Uterus (tissue), 4 donors: ENCODE results near the gene TEX2. TPM values are rescaled to one million over a fixed set of nuclear protein-coding genes. Genes with fewer than 3 reads are reported as not detected.
"Not testable (repeated sequence)": the region's sequence is repeated elsewhere in the genome, so short reads cannot be mapped to it uniquely, and the experiment has no call there.

Source experiments
- DNase-seq, 2 donors: peaks; one replicate each; pipeline ENCODE4 v3.0.0-alpha.2; 2019 to 2020
- H3K27ac ChIP-seq, 2 donors: fragments of 200-600 bp; sonication (generic); 1 replicate in 1 of 2; 2 replicates in 1 of 2; pipeline ENCODE4 v1.5.1; 2016 to 2018
- H3K27me3 ChIP-seq, 2 donors: fragments of 200-600 bp; sonication (generic); one replicate each; pipeline ENCODE4 v1.5.1; 2018 to 2019; ENCODE audit warnings: control low read depth in 1 of 2
- H3K36me3 ChIP-seq, 2 donors: fragments of 200-600 bp; sonication (generic); one replicate each; pipeline ENCODE4 v1.5.1; 2019; ENCODE audit warnings: control low read depth in 1 of 2
- H3K4me1 ChIP-seq, 2 donors: fragments of 200-600 bp; sonication (generic); one replicate each; pipeline ENCODE4 v1.5.1; 2018 to 2019; ENCODE audit warnings: control low read depth in 1 of 2
- H3K4me3 ChIP-seq, 2 donors: fragments of 200-600 bp; sonication (generic); 1 replicate in 1 of 2; 2 replicates in 1 of 2; pipeline ENCODE4 v1.5.1; 2018 to 2019; ENCODE audit warnings: mild to moderate bottlenecking in 1 of 2
- H3K9me3 ChIP-seq, 2 donors: fragments of 200-600 bp; sonication (generic); one replicate each; pipeline ENCODE4 v1.5.1; 2019; ENCODE audit warnings: control low read depth in 1 of 2
- CTCF ChIP-seq, 4 experiments: fragments of 200-600 bp in 2 of 4; fragments of 450-650 bp in 2 of 4; sonication (generic) in 2 of 4; IDR thresholded peaks; one replicate each; pipeline ENCODE4 v1.5.1; 2016 to 2019; ENCODE audit warnings: antibody characterized with exemption in 4 of 4, mild to moderate bottlenecking in 2 of 4, moderate library complexity in 1 of 4
- POLR2A ChIP-seq, 2 donors: fragments of 450-650 bp; IDR thresholded peaks; one replicate each; pipeline ENCODE4 v1.6.1; 2016; ENCODE audit warnings: antibody characterized with exemption in 2 of 2, mild to moderate bottlenecking in 1 of 2, moderate library complexity in 1 of 2
- intact Hi-C: fragments of 100-400 bp; cut with DNase I; formaldehyde crosslinking; loops from one replicate; pipeline ENCODE4 v1.15.1; 2023; ENCODE audit warnings: low total_unique reads
- total RNA-seq, 4 donors: library from RNA; depleted of rRNA in 3 of 4; stranded (reverse); fragments of >200 nt in 3 of 4; gene quantifications; one replicate each; pipeline versions ENCODE4 v1.1.0 to v1.2.4, GENCODE V29; 2014 to 2023
- donor health status: DM: yes; HTN: yes; CAD: no.

TEX2 gene
- total RNA-seq, 4 donors from 2014 or later: 23.8 to 43.4 (median 35.6) TPM

DNA sequence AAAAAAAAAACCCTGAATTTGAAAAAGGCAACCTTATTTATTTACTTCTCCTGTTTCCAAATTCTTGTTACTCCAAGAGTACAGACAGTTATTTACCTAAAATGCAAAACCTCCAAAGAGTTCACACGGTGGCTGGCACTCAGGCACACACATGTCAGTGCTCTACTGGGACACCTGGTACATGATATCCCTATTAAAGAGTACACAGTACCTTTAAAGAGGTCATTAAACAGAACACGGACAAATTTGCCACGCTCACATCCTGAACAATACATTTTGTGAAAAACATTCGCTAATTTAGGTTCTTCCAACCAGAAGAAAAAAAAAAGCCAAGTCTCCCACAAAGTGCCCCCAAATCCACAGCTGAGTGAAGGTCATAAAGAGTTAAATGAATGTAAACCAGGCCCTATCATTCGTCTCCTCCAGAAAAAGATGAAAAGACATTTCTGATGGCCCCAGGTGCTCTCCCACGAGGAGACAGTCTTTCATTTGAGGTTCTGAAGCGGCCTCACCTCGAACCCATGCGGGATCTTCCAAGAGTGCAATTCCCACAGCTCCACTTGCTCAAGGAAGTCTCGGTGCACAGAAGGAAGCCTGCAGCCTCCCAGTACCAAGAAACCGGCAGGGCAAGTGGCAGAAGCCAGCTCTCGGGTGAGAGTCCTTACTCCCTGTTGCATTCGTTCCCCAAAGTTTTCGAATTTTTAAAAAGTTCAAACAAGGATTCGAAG, 134.1 kb downstream of the TEX2 start:
- H3K27me3 ChIP-seq: no peaks in the 10 kb centered on the region
- intact Hi-C loops: no loop called here
- no peak for DNase-seq

DNA sequence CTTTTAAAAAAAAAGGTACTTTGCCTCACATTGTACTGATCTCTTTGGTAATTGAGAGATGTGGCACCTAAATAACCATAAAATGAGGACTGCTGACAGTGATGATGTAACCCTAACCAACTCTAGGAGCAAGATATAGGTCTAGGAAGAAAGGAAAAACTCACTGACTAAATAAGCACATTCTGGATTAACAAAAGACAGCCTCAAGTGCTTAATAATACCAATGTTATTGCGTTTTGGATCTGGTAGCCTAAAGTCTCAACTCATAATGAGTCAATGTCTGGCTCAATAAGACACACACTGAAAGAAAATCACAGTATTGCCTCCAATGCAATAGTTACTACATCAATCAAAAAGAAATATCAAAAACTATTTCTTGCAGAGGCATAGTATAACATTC, 136.1 kb downstream of the TEX2 start:
- H3K27me3 ChIP-seq: no peaks in the 10 kb centered on the region
- TF ChIP-seq CTCF (IDR thresholded peaks at IDR 0.05) (no peak), POLR2A (IDR thresholded peaks at IDR 0.05) (no peak)
- no peak overlapping the region for H3K4me3 ChIP-seq
- H3K9me3 ChIP-seq: no peaks in the 10 kb centered on the region
- intact Hi-C loops: no loop called here
- H3K27ac ChIP-seq: peak overlapping the region; percentile 25 to 60
- H3K4me1 ChIP-seq: peaks cover 0 to 7% of the 10 kb centered on the region in 2 donors
- no peaks in the 10 kb centered on the region for H3K36me3 ChIP-seq
- no peak for DNase-seq

More for the DNA sequence above, 134.1 kb downstream of the TEX2 start:
- no peaks in the 10 kb centered on the region for H3K36me3 ChIP-seq
- peak overlapping the region; percentile 51 to 67 for H3K4me3 ChIP-seq
- no peaks in the 10 kb centered on the region for H3K9me3 ChIP-seq
- no peak for TF ChIP-seq POLR2A (IDR thresholded peaks at IDR 0.05)
- TF ChIP-seq CTCF (IDR thresholded peaks at IDR 0.05): no peak
- peaks cover 0 to 11% of the 10 kb centered on the region in 2 donors for H3K4me1 ChIP-seq
- peak overlapping the region; percentile 91 to 94 for H3K27ac ChIP-seq

DNA sequence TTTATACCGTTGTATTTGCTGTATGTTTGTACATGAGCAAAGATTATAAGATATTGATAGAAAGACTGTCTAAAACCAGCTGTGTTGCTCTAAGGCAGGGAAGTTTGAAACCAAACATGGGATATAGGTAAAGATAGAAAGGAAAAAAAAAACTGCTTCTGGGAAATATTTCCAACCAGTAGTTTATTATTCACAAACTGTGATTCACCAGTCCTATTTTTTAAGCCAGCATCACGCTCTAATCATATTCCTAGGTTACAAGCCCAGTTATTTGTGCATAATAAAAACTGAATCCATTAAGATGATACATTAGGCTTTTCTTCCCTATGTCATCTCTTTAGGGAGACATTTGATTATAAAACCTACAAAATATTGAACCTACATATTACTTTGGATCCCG, 137.1 kb downstream of the TEX2 start:
- no peak for DNase-seq
- Histone ChIP-seq H3K27me3 (no peaks in the 10 kb centered on the region), H3K9me3 (no peaks in the 10 kb centered on the region), H3K27ac (peak overlapping the region; percentile 25 to 60), H3K36me3 (no peaks in the 10 kb centered on the region), H3K4me3 (no peak overlapping the region), H3K4me1 (peaks cover 0 to 2% of the 10 kb centered on the region in 2 donors)
- TF ChIP-seq CTCF (IDR thresholded peaks at IDR 0.05) (no peak), POLR2A (IDR thresholded peaks at IDR 0.05) (no peak)
- intact Hi-C loops: no loop called here

DNA sequence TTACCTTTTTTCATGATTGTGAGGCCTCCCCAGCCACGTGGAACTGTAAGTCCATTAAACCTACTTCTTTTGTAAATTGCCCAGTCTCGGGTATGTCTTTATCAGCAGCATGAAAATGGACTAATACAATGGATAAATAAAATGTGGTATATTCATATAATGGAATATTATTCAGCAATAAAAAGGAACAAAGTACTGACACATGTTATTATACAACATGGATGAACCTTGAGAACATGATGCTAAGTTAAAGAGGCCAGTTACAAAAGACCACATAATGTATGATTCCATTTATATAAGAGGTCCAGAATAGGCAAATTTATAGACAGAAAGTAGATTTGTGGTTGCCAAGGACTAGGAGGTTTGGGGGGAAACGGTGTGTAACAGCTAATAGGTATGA, 138.5 kb downstream of the TEX2 start:
- Histone ChIP-seq H3K4me1 (no peaks in the 10 kb centered on the region), H3K36me3 (no peaks in the 10 kb centered on the region), H3K9me3 (no peaks in the 10 kb centered on the region), H3K27me3 (no peaks in the 10 kb centered on the region), H3K27ac (no peak overlapping the region), H3K4me3 (no peak overlapping the region)
- intact Hi-C loops: no loop called here
- DNase-seq: no peak
- TF ChIP-seq CTCF (IDR thresholded peaks at IDR 0.05) (no peak), POLR2A (IDR thresholded peaks at IDR 0.05) (no peak)

GRCh38 chr17:64123114-64123513, 139.9 kb downstream of the TEX2 start:
- intact Hi-C loops: no loop called here
- TF ChIP-seq POLR2A (IDR thresholded peaks at IDR 0.05) (no peak), CTCF (IDR thresholded peaks at IDR 0.05) (no peak)
- no peaks in the 10 kb centered on the region for H3K9me3 ChIP-seq
- DNase-seq: no peak
- H3K4me3 ChIP-seq: no peak overlapping the region
- H3K36me3 ChIP-seq: no peaks in the 10 kb centered on the region
- H3K27me3 ChIP-seq: no peaks in the 10 kb centered on the region
- no peak overlapping the region for H3K27ac ChIP-seq
- H3K4me1 ChIP-seq: peaks cover 0 to 2% of the 10 kb centered on the region in 2 donors

GRCh38 chr17:64120972-64121786, 141.9 kb downstream of the TEX2 start:
- not testable (repeated sequence) for H3K4me1 ChIP-seq, H3K27ac ChIP-seq

More at GRCh38 chr17:64120972-64121786, 141.9 kb downstream of the TEX2 start:
- intact Hi-C loops, H3K4me3 ChIP-seq, H3K9me3 ChIP-seq, H3K36me3 ChIP-seq, H3K27me3 ChIP-seq, DNase-seq: not testable (repeated sequence)
